Left hindlimb (tissue), 1 donor: ENCODE measurements around the gene GVQW3.

Source experiments
- DNase-seq: peaks from one replicate; pipeline ENCODE4 v3.0.0-alpha.2; 2018

The GVQW3 gene

GRCh38 chr11:76453248-76453647 is 72.1 kb downstream of the GVQW3 start:
- no peak for DNase-seq

- DNase-seq: no peak
These were observed 74.2 kb downstream of the GVQW3 start for GRCh38 chr11:76455331-76455730.

GRCh38 chr11:76455931-76456330 is 74.8 kb downstream of the GVQW3 start:
- no peak for DNase-seq

- DNase-seq: no peak
These were observed 75.4 kb downstream of the GVQW3 start for GRCh38 chr11:76456571-76456970.
